Epithelial cell of umbilical artery (primary cell): ENCODE measurements around the gene NMT2. TPM values are rescaled to one million over a fixed set of nuclear protein-coding genes. Genes with fewer than 3 reads are reported as not detected.

ENCODE experiments used
- total RNA-seq: library from RNA; depleted of rRNA; stranded (reverse); fragments of >200 nt; gene quantifications from 2 replicates; pipeline ENCODE4 v1.2.3, GENCODE V29; 2014

The NMT2 gene
- total RNA-seq = 39.1 and 43.2 TPM in 2 replicates

GRCh38 chr10:15168291-15168785 is at the start of gene NMT2:
Gene NMT2, minus strand, starts transcription at chr10:15168693. Its CDS starts 81 bp downstream, at chr10:15168612.

DNA sequence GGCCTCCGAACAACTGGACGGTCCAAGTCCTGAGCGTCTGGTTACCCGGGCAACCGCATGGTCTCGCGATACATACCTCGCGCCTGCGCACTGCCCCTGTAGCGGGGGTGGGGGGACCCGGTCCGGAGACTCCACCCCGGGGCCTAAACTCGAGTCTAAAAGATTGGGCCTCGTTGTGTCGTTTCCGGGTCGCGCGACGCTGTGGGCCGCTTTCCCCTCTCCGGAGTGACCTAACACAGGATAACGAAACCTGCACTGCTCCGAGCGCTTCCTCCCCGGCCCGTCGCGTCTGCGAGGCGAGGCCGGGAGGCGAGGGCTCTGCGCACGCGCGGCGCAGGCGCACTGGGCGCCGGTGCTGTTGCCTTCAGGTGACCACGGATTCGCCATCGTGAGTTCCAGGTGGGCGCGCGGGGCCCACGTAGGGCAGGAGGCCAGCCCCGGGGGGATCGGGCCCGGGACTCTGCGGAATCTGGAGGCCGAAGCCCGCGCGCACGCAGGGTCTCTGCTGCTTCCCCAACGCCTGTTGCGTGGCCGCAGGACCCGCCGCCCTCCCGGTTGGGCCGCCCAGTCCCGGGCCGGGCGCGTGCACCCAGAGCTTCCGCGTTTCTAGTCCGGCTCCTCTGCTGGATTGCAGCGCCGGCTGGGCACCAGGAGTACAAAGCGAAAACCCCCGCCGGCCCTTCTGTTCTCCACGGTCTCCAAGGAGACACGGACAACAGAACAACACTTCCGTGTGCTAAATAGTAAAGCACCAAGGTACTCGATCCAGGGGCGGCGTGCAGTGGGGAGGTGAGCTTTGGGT is 71.3 kb downstream of the NMT2 start, which contains the start of gene RPP38:
RPP38 (plus strand) TSS at position 345 of the 802 bp plus-strand sequence. CDS start 5,960 bp downstream, outside the sequence.

DNA sequence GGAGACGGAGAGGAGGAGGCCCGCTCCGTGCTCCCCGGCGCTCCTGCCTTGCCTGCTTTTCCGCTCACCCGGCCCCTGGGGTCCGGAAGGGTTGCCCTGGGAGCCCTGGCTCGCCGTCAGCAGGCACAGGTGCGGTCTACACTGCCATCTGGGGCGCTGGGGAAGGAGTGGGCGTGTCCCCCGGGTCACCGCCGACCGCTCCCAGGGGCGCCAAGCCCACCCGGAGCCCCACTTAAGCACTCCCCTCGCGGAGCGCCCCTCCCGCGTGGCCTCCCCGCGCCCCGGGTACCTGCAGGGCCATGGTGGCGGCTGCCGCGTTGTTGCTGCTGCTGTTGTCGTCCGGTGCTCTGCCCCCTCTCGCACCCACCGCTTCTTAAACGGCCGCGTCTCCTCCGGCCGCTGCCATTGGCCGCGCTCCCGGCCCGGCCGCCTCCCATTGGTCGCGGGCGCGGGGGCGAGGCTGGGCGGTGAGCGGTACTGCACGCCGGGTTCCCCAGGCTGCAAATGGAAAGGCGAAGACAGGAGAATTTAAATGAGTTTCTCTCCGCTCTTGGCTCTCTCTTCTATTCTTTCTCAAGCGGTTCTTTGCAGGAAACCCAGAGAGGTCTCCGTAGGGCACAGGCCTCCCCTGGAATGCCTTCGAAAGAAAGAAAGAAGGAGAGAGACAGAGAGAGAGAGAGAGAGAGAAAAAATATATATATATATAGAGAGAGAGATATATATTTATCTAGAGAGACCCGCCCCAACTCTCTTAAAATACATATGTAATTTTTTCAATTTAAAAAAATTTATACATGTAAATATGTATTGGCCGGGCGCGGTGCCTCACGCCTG is 79.8 kb downstream of the NMT2 start, which contains the start of gene ACBD7:
ACBD7 (minus strand) TSS at position 349 of the 834 bp plus-strand sequence; CDS start at position 301, 48 bp downstream.

Other genes starting within 250 kb of the NMT2 start
- 6.2 and 8.5 TPM in 2 replicates for gene DCLRE1C, start 214.6 kb downstream of the NMT2 start, total RNA-seq
- gene MEIG1, start 209.3 kb downstream of the NMT2 start, total RNA-seq = 0.61 TPM in 1 of 2 replicates, not detected in the other
- gene OLAH, start 124.8 kb downstream of the NMT2 start, total RNA-seq = under 0.01 TPM in 1 of 2 replicates, not detected in the other
- 1.3 and 4.6 TPM in 2 replicates for gene ACBD7, start 79.9 kb downstream of the NMT2 start, total RNA-seq
- 14.0 and 18.4 TPM in 2 replicates for gene RPP38, start 71.3 kb downstream of the NMT2 start, total RNA-seq
- 16.9 and 26.3 TPM in 2 replicates for gene FAM171A1, start 202.6 kb upstream of the NMT2 start, total RNA-seq